CD4-positive, alpha-beta T cell treated with Interleukin-21 for 1 hour (primary cell): ENCODE data around the gene B3GALT4.
A peak's percentile ranks its signal among the peaks of the same experiment; 100 is the strongest.
"Not testable (repeated sequence)": the region's sequence is repeated elsewhere in the genome, so short reads cannot be mapped to it uniquely, and the experiment has no call there.

ENCODE experiments used
- DNase-seq: peaks from one replicate; pipeline ENCODE4 v3.0.0-alpha.2; 2020

B3GALT4 gene

GRCh38 chr6:33272275-33273128 is 4.4 kb upstream of the B3GALT4 start:
- DNase-seq, result no peak

- DNase-seq, result no peak
Measured at GRCh38 chr6:33273129-33273923, 3.6 kb upstream of the B3GALT4 start.

DNA sequence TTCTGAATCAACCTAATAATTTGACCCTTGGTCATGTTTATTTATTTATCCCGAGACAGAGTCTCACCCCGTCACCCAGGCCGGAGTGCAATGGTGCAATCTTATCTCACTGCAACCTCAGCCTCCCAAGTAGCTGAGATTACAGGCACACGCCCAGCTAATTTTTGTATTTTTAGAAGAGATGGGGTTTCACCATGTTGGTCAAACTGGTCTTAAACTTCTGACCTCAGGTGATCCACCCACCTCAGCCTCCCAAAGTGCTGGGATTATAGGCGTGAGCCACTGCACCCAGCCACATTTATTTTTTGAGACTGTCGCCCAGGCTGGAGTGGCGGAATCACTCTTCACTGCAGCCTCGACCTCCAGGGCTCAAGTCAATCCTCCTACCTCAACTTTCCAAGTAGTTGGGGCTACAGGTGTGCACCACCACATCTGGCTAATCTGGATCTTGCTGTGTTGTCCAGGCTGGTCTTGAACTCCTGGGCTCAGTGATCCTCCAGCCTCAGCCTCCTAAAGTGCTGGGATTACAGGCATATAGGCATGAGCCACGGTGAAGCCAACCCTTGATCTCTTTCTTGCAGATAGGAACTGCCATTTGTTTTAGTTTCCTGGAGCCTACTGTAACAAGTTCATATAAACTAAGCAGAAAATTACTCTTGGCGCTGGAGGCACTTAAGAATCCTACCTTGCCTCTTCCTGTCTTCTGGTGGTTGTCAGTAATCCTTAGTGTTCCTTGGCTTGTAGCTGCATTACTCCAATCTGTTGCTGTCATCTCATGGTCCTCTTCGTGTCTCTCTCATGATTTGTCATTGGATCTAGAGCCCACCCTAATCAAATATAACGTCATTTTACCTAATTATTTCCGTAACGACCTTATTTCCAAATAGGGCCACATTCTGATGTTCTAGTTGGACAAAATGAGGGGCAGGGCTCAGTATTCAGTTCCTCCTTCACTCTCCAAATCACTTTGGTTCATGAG is 2.7 kb upstream of the B3GALT4 start:
- DNase-seq, result no peak

DNA sequence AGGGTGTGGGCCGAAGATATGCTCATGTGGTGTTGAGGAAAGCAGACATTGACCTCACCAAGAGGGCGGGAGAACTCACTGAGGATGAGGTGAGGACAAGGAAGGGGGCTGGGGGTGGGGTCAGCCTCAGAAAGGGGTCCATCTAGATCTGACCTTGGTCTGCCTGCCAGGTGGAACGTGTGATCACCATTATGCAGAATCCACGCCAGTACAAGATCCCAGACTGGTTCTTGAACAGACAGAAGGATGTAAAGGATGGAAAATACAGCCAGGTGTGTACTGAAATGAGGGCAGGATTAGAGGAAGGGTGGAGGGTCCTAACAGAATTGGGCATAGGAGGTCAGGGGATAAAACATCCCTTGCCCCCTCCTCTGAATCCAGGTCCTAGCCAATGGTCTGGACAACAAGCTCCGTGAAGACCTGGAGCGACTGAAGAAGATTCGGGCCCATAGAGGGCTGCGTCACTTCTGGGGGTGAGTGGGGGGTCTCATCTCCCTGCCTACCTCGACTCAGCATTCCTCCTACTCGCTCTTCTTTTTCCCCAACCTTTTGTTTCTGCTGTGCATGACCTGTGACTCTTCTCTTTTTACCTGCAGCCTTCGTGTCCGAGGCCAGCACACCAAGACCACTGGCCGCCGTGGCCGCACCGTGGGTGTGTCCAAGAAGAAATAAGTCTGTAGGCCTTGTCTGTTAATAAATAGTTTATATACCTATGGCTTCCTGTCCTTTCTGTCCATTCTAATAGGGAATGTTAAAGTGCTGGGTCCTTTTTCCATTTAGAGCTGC is 935 bp upstream of the B3GALT4 start:
- not testable (repeated sequence) for DNase-seq

- no peak for DNase-seq
Measured at GRCh38 chr6:33276581-33276863, 401 bp upstream of the B3GALT4 start.

- peak; percentile 41 for DNase-seq
Measured at GRCh38 chr6:33277663-33278391, 904 bp downstream of the B3GALT4 start.

GRCh38 chr6:33278392-33278741 is 1.4 kb downstream of the B3GALT4 start:
- no peak for DNase-seq

- no peak for DNase-seq
Measured at GRCh38 chr6:33278810-33279209, 1.9 kb downstream of the B3GALT4 start.

- DNase-seq, result no peak
Measured at GRCh38 chr6:33279257-33279695, 2.4 kb downstream of the B3GALT4 start.

GRCh38 chr6:33279971-33280511 is 3.1 kb downstream of the B3GALT4 start:
- DNase-seq, result no peak

GRCh38 chr6:33280539-33280938 is 3.6 kb downstream of the B3GALT4 start:
- no peak for DNase-seq

DNA sequence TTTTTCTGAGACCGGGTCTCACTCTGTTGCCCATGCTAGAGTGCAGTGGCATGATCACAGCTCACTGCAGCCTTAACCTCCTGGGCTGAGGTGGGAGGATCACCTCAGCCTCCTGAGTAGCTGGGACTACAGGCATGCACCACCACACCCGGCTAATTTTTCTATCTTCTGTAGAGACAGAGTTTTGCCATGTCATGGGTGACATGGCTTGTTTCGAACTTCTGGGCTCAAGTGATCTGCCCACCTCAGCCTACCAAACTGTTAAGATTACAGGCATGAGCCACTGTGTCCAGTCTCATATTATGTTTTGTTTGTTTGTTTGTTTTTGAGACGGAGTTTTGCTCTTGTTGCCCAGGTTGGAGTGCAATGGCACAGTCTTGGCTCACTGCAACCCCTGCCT is 8.3 kb downstream of the B3GALT4 start:
- DNase-seq, result not testable (repeated sequence)

- DNase-seq, result no peak
Measured at GRCh38 chr6:33286946-33287914, 10.3 kb downstream of the B3GALT4 start.

DNA sequence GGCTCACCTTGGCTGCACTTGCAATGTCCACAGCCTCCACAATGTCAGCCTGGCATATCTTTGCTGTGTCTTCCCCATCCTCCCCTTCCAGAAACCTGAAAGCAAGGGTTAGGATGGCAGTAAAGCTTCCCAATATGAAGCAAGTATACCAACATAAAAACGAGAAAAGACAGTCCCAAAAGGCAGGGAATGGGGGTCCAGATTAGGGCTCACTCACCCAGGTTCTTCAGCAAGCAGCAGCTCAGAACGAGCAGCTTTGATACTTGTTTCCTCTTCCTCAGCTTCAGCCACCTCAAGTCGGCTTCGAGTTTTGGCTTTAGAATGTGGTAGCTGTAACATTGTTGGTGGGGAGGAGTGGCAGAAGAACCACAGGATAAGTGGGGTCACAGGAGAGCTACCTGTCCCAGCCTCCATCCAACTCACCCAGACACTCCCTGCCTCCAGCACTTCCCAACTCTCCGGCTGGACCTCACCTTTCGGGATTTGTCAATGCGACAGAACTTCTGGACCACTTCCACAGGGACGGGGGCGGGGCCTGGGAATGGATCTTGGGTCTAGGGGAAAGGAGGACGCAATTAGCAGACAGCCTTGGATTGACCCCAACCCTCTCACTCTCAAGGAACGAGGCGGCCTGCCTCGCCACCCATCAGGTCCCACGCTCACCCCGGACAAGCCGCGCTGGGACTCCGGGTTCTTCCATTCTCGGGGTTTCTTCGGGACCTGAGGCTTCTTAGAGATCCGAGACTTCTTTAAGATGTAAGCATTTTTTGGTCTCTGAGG is 11.4 kb downstream of the B3GALT4 start:
- DNase-seq, result no peak

- DNase-seq, result peak; percentile 89
Measured at GRCh38 chr6:33288921-33289783, 12.2 kb downstream of the B3GALT4 start, which contains the start of the genes PFDN6 and WDR46. TSS of gene PFDN6 (plus strand) at chr6:33289601. CDS start at chr6:33289857, 256 bp downstream. TSS of gene WDR46 (minus strand) at chr6:33289239. CDS start at chr6:33289170, 69 bp downstream.

- no peak for DNase-seq
Measured at GRCh38 chr6:33289784-33290315, 12.9 kb downstream of the B3GALT4 start.

DNA sequence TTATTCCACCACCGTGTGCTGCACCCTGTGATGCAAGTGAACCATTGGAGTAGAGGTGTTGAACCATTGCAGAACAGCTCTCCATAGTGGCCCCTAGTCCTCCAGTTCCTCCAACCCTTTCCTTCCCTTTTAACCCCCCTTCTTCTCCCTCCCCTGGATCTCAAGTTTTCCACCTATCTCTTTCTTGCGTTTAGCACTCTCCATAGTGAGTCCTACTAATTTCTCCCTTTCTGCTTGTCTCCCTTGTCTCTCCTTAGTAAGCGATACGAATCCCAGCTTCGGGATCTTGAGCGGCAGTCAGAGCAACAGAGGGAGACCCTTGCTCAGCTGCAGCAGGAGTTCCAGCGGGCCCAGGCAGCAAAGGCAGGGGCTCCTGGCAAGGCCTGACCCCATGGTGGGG is 13.5 kb downstream of the B3GALT4 start:
- no peak for DNase-seq
